Smooth muscle cell (in vitro differentiated cells): Measurements from ENCODE around the gene MACROH2A2. TPM values are rescaled to one million over a fixed set of nuclear protein-coding genes. Genes with fewer than 3 reads are reported as not detected.

Experiments
- DNase-seq: peaks from one replicate; lab custom pipeline; 2025; ENCODE audit not compliant: unreplicated experiment; lab: John Stamatoyannopoulos, UW
- H2AFZ ChIP-seq: fragments of 200-600 bp; sonication (generic); 2 replicates; pipeline ENCODE4 v1.6.0; 2016; ENCODE audit warnings: antibody characterized with exemption, low read depth, mild to moderate bottlenecking
- H3F3A ChIP-seq: fragments of 200-600 bp; sonication (generic); 2 replicates; pipeline ENCODE4 v1.6.0; 2017; ENCODE audit warnings: antibody characterized with exemption, low read depth
- H3K27ac ChIP-seq: fragments of 200-600 bp; sonication (generic); 2 replicates; pipeline ENCODE4 v1.5.1; 2016; ENCODE audit warnings: low read depth, mild to moderate bottlenecking
- H3K27me3 ChIP-seq: fragments of 200-600 bp; sonication (generic); 2 replicates; pipeline ENCODE4 v1.6.1; 2016; ENCODE audit warnings: low read depth, mild to moderate bottlenecking
- H3K36me3 ChIP-seq: fragments of 200-600 bp; sonication (generic); 2 replicates; pipeline ENCODE4 v1.5.1; 2016; ENCODE audit warnings: low read depth
- H3K4me1 ChIP-seq: fragments of 200-600 bp; sonication (generic); 2 replicates; pipeline ENCODE4 v1.5.1; 2016; ENCODE audit warnings: low read depth
- H3K4me2 ChIP-seq: fragments of 200-600 bp; sonication (generic); 2 replicates; pipeline ENCODE4 v1.6.0; 2016; ENCODE audit warnings: mild to moderate bottlenecking
- H3K4me3 ChIP-seq: fragments of 200-600 bp; sonication (generic); 2 replicates; pipeline ENCODE4 v1.5.1; 2016; ENCODE audit warnings: mild to moderate bottlenecking
- H3K79me2 ChIP-seq: fragments of 200-600 bp; sonication (generic); 2 replicates; pipeline ENCODE4 v1.6.0; 2016; ENCODE audit warnings: low read depth, mild to moderate bottlenecking
- H3K9ac ChIP-seq: fragments of 200-600 bp; sonication (generic); 2 replicates; pipeline ENCODE4 v1.6.0; 2016; ENCODE audit warnings: low read depth
- H3K9me3 ChIP-seq: fragments of 200-600 bp; sonication (generic); replicated peaks from 2 replicates; pipeline ENCODE4 v1.5.1; 2016; ENCODE audit warnings: low read depth
- H4K20me1 ChIP-seq: fragments of 200-600 bp; sonication (generic); 2 replicates; pipeline ENCODE4 v1.6.0; 2016; ENCODE audit warnings: low read depth
- WGBS: methylation state at CpG from one replicate; pipeline ENCODE4 v1.1.7; 2016; ENCODE audit warnings: low lambda C conversion rate; 5-methylcytosine and 5-hydroxymethylcytosine counted together
- polyA plus RNA-seq: library from polyadenylated mRNA; unstranded; fragments of >200 nt; fragmentation: Nextera tagmentation; extraction: Ambion mirVana; gene quantifications from 2 replicates; pipeline ENCODE4 v1.2.1, GENCODE V29; 2016
- total RNA-seq: library from RNA; depleted of rRNA; stranded (reverse); fragments of >200 nt; gene quantifications from 2 replicates; pipeline ENCODE4 v1.2.3, GENCODE V29; 2014
- TF ChIP-seq, protein P1 (sequence below): fragments of 200-600 bp; sonication (generic); IDR thresholded peaks from 2 replicates; pipeline ENCODE4 v1.5.1; 2017; ENCODE audit warnings: borderline replicate concordance, mild to moderate bottlenecking, antibody characterized with exemption; ENCODE audit not compliant: insufficient read depth, poor library complexity, severe bottlenecking

Gene MACROH2A2
- total and polyA plus RNA-seq, 2 experiments from 2014 or later = 13.4 to 14.0 TPM

GRCh38 chr10:70139997-70140250, 87.3 kb downstream of the MACROH2A2 start:
- H3K79me2 ChIP-seq = no peaks in the 10 kb centered on the region
- no peaks in the 10 kb centered on the region for H3K27me3 ChIP-seq
- H4K20me1 ChIP-seq = peaks cover 37% of the 10 kb centered on the region
- no peaks in the 10 kb centered on the region for H3K36me3 ChIP-seq
- TF ChIP-seq, protein P1, sequence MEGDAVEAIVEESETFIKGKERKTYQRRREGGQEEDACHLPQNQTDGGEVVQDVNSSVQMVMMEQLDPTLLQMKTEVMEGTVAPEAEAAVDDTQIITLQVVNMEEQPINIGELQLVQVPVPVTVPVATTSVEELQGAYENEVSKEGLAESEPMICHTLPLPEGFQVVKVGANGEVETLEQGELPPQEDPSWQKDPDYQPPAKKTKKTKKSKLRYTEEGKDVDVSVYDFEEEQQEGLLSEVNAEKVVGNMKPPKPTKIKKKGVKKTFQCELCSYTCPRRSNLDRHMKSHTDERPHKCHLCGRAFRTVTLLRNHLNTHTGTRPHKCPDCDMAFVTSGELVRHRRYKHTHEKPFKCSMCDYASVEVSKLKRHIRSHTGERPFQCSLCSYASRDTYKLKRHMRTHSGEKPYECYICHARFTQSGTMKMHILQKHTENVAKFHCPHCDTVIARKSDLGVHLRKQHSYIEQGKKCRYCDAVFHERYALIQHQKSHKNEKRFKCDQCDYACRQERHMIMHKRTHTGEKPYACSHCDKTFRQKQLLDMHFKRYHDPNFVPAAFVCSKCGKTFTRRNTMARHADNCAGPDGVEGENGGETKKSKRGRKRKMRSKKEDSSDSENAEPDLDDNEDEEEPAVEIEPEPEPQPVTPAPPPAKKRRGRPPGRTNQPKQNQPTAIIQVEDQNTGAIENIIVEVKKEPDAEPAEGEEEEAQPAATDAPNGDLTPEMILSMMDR = no peak
- no peak overlapping the region for H3K4me2 ChIP-seq
- H3F3A ChIP-seq = no peaks in the 10 kb centered on the region
- DNase-seq = no peak
- 91% methylated on average over 6 of the region's 6 CpGs for WGBS
- H3K9ac ChIP-seq = no peak overlapping the region
- H3K27ac ChIP-seq = no peak overlapping the region
- no peak overlapping the region for H2AFZ ChIP-seq
- H3K9me3 ChIP-seq = no peaks in the 10 kb centered on the region
- H3K4me3 ChIP-seq = no peak overlapping the region
- peaks cover 2% of the 10 kb centered on the region for H3K4me1 ChIP-seq

DNA sequence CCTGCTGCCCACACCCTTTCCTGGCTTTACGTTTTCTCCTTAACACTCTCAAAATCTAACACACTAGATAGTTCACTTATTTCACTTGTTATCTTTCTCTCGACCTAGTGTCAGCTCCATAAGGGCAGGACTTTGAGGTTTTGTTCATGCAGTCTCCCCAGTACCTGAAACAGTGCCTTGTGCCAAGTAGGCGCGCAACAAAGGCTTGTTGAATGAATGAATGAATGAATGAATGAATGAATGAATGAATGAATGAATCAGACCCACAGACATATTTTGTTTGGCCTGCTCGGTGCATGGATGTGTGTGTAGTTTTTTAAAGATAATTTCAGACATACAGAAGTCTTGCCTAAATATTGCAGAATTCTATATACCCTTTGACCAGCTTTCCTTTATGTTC, 87.7 kb downstream of the MACROH2A2 start:
- Histone ChIP-seq H4K20me1 (peaks cover 41% of the 10 kb centered on the region), H3K4me1 (peaks cover 6% of the 10 kb centered on the region), H3K4me2 (no peak overlapping the region), H3K4me3 (no peak overlapping the region), H3K79me2 (no peaks in the 10 kb centered on the region), H3K36me3 (no peaks in the 10 kb centered on the region), H3K27me3 (no peaks in the 10 kb centered on the region), H3K9me3 (no peaks in the 10 kb centered on the region), H3K27ac (no peak overlapping the region), H3F3A (no peaks in the 10 kb centered on the region), H3K9ac (no peak overlapping the region), H2AFZ (no peak overlapping the region)
- 88% methylated on average over 5 of the region's 5 CpGs for WGBS
- TF ChIP-seq, protein P1 = no peak
- DNase-seq = no peak

DNA sequence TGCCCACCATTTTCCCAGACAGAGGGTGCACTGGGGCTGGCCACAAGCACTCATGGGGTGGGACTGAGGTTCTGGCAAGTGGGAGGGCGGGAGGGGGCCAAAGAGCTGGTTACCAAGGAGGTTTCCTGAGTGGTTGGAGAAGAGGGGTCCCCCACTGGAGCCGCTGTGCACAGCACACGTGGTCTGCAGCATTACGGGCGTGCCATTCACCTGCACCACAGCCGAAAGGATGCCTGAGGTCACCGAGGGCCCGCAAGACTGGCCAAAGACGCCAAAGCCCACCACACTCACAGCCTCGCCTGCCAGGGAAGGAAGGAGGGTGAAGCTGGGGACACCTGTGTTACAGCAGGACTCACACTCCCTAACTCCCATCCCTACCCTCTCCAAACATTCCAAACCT, 89.9 kb downstream of the MACROH2A2 start:
- no peaks in the 10 kb centered on the region for H3K9me3 ChIP-seq
- no peak overlapping the region for H2AFZ ChIP-seq
- H3K79me2 ChIP-seq = no peaks in the 10 kb centered on the region
- H3K4me2 ChIP-seq = no peak overlapping the region
- no peaks in the 10 kb centered on the region for H3K27me3 ChIP-seq
- no peaks in the 10 kb centered on the region for H3K36me3 ChIP-seq
- TF ChIP-seq, protein P1 = no peak
- no peak overlapping the region for H3K27ac ChIP-seq
- H3K4me1 ChIP-seq = peaks cover 14% of the 10 kb centered on the region
- H4K20me1 ChIP-seq = peaks cover 60% of the 10 kb centered on the region
- H3K9ac ChIP-seq = no peak overlapping the region
- no peak for DNase-seq
- peaks cover 10% of the 10 kb centered on the region for H3F3A ChIP-seq
- 94% methylated on average over 10 of the region's 10 CpGs for WGBS
- H3K4me3 ChIP-seq = no peak overlapping the region

DNA sequence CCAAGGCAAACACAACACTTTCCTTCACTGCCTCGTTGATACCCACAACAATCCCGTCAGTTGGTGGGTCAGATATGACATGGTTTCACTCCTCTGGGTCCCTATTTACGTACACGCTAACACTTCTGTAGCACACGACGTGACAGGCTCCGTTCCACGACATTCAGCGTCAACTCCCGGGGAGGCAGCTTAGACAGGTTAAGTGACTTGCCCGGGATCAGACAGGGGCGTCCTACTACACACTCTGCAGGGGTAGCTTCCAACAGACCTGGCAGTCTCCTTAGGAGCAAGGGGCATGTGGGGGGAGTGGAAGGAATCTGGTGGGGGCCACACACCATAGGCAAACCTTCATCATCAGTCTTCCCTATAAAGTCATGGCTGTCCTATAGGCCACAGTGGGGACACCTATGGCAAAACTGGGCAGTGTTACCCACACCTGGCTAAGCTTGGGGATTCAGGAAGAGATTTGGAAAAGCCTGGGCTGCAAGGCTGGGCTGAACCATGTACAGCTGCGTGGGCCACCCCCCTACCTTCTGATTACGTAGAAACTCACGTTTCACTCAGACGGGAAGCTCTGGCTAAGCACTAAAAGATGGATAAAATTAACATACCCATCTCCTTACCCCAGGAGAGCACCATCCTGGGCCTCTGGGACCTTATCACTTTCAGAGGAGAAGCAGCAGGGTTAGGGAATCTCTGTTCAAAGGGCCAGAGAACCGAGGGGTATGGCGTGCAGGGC, 91.9 kb downstream of the MACROH2A2 start:
- Histone ChIP-seq H3K27ac (no peak overlapping the region), H3F3A (peaks cover 25% of the 10 kb centered on the region), H2AFZ (no peak overlapping the region), H3K4me3 (no peak overlapping the region), H3K36me3 (no peaks in the 10 kb centered on the region), H3K9me3 (no peaks in the 10 kb centered on the region), H3K4me1 (peaks cover 16% of the 10 kb centered on the region), H3K79me2 (peaks cover 8% of the 10 kb centered on the region), H3K9ac (no peak overlapping the region), H3K4me2 (peak overlapping the region; percentile 99), H3K27me3 (no peaks in the 10 kb centered on the region), H4K20me1 (peaks cover 80% of the 10 kb centered on the region)
- TF ChIP-seq, protein P1 = no peak
- 88% methylated on average over 18 of the region's 18 CpGs for WGBS
- no peak for DNase-seq
